Measurements from ENCODE around the gene NAXD.

DNA sequence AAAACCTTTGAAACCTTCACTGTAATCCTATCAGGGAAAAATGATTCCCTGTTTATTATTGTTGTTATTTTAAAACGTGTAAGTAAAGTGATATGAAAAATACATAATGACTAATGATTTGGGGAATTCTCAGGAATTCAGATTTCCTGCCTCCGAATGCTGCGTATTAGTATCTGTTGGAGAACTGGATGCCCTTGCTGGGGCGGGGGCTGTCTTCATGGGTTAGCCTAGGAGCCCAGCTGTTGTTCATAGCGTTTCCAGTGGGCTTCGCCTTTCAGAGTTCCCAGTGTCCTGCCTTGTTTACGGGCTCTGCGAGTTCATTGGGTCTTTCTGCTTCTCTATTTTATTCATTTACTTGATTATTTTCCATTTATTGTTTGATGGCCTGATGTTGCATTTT is 18.4 kb downstream of the NAXD start:
- no peak for TF ChIP-seq YY1 (IDR thresholded peaks at IDR 0.05; ENCODE audit: extremely low read depth, insufficient replicate concordance, low read depth, low read length)
- no peak for TF ChIP-seq TCF7L2 (IDR thresholded peaks at IDR 0.05; ENCODE audit: borderline replicate concordance, extremely low read depth, insufficient read depth, insufficient read length)
- TF ChIP-seq, protein P1, sequence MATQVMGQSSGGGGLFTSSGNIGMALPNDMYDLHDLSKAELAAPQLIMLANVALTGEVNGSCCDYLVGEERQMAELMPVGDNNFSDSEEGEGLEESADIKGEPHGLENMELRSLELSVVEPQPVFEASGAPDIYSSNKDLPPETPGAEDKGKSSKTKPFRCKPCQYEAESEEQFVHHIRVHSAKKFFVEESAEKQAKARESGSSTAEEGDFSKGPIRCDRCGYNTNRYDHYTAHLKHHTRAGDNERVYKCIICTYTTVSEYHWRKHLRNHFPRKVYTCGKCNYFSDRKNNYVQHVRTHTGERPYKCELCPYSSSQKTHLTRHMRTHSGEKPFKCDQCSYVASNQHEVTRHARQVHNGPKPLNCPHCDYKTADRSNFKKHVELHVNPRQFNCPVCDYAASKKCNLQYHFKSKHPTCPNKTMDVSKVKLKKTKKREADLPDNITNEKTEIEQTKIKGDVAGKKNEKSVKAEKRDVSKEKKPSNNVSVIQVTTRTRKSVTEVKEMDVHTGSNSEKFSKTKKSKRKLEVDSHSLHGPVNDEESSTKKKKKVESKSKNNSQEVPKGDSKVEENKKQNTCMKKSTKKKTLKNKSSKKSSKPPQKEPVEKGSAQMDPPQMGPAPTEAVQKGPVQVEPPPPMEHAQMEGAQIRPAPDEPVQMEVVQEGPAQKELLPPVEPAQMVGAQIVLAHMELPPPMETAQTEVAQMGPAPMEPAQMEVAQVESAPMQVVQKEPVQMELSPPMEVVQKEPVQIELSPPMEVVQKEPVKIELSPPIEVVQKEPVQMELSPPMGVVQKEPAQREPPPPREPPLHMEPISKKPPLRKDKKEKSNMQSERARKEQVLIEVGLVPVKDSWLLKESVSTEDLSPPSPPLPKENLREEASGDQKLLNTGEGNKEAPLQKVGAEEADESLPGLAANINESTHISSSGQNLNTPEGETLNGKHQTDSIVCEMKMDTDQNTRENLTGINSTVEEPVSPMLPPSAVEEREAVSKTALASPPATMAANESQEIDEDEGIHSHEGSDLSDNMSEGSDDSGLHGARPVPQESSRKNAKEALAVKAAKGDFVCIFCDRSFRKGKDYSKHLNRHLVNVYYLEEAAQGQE (IDR thresholded peaks at IDR 0.05; ENCODE audit: low read depth): no peak
- TF ChIP-seq POLR2A (IDR thresholded peaks at IDR 0.05; ENCODE audit: borderline replicate concordance, extremely low read depth, insufficient read depth, insufficient read length): no peak
- TF ChIP-seq SIN3A (IDR thresholded peaks at IDR 0.05; ENCODE audit: low read depth): no peak
- TF ChIP-seq EZH2 (IDR thresholded peaks at IDR 0.05): no peak

All from HCT116 (cell line).